ENCODE measurements around the gene EIF6. TPM values are rescaled to one million over a fixed set of nuclear protein-coding genes. Genes with fewer than 3 reads are reported as not detected.

EIF6 gene
- total and polyA plus RNA-seq, 9 of the 15 experiments (the other 6 are each of a cell fraction or from before 2014, with no cell fraction given), result 165 to 832 (median 229) TPM

GRCh38 chr20:35283441-35284266 lies 918 bp downstream of the EIF6 start (continued):
- TF ChIP-seq ZNF318 (IDR thresholded peaks at IDR 0.05; ENCODE audit: borderline replicate concordance in 1 of 2, low read depth in 1 of 2) (no peak), ZNF384 (IDR thresholded peaks at IDR 0.05; ENCODE audit: low read depth, low read length) (0 out of 2 replicates have a peak, but pooled peaks have one; percentile 8), ARNT (IDR thresholded peaks at IDR 0.05) (no peak), ETV5 (CRISPR knock-in tag; IDR thresholded peaks at IDR 0.05; ENCODE audit: low read depth) (no peak), E2F3 (CRISPR knock-in tag; IDR thresholded peaks at IDR 0.05) (0 out of 2 replicates have a peak, but pooled peaks have one; percentile 48), KAT7 (CRISPR knock-in tag; IDR thresholded peaks at IDR 0.05; ENCODE audit: borderline replicate concordance) (0 out of 2 replicates have a peak, but pooled peaks have one; percentile 50), HMBOX1 (IDR thresholded peaks at IDR 0.05) (peak; percentile 71), PCBP1 (IDR thresholded peaks at IDR 0.05; ENCODE audit: low read depth, low read length, poor library complexity, severe bottlenecking) (no peak), MYBL2 (IDR thresholded peaks at IDR 0.05; ENCODE audit: low read depth) (no peak), MYBL2 (CRISPR knock-in tag; IDR thresholded peaks at IDR 0.05; ENCODE audit: borderline replicate concordance) (no peak), ZNF511 (CRISPR knock-in tag; IDR thresholded peaks at IDR 0.05) (no peak)

All from K562 (cell line).